COLO668 (cell line): ENCODE results near the gene SMIM8.
"Not testable (repeated sequence)": the region's sequence is repeated elsewhere in the genome, so short reads cannot be mapped to it uniquely, and the experiment has no call there.

Source experiments
- DNase-seq: peaks from one replicate; lab custom pipeline; 2025; ENCODE audit not compliant: unreplicated experiment; lab: John Stamatoyannopoulos, UW

Gene SMIM8

GRCh38 chr6:87322304-87323212 lies at the start of gene SMIM8:
Gene SMIM8, plus strand, starts transcription at chr6:87322588. Its CDS starts 14,444 bp downstream, at chr6:87337032.
- peak; percentile 86 for DNase-seq

DNA sequence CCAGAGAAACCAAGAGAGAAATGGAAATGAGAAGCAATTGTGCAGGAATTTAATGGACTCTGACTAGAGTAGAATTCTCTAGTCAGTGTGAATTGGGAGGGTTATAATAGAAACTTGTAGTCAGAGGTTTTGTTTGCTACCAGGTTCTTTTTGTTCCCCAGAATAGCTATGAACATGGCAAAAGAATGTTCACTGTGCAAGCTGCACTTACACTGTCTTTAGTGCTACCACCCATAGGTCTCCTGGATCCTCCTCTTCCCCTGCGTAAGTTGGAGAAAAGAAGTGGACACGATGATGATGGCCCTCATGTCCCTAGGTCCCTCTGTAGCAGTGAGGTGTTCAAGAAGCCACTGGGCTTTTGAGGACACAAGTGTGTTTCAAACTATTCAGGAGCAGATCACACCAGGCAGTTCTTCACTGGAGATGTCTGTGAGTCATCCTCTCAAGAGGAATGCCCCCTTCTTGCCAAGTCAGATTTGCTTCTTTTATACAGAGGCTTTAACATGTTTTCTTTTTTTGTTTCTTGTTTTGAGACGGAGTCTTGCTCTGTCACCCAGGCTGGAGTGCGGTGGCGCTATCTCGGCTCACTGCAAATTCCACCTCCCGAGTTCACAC lies 47.6 kb upstream of the SMIM8 start:
- DNase-seq = no peak

- DNase-seq = no peak
Measured at GRCh38 chr6:87276624-87277023, 45.8 kb upstream of the SMIM8 start.

- DNase-seq = no peak
Measured at GRCh38 chr6:87277123-87277522, 45.3 kb upstream of the SMIM8 start.

DNA sequence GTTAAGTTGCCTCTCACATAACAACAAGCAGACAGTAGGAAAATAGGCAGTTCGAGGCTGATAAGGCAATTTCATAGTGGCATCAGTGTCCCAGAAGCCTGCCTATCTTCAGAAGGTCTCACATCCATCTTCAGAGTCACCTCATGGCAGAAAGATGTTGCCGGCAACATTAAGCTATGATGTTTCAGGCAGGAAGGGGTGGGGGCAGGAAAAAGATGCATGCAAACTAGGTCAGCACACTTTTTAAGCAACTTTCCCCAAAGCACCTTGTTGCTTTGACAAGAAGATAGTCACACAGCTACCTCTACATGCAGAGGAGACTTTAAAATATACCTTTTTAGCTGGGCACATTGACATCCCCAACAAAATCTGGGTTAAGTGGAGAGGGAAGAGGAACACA lies 43.2 kb upstream of the SMIM8 start:
- DNase-seq = no peak

- no peak for DNase-seq
Measured at GRCh38 chr6:87281426-87281825, 41.0 kb upstream of the SMIM8 start.

DNA sequence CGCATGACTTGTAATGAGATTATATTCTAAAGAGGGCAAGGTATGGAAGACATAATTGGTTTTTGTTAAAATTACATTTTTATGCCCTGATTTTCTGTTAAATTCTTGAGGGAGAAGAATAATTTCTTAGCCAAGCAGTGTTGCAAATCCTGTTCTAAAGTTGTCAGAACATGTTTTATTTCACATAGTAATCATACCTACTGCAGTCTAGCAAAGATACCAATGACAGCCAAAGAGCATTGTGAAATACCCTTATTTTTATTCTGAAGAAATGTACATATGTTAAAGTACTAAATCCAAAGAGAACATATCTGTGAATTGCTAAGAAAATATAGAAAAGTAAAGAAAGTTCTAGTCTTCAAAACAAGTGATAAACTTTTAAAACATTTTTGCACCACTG lies 39.6 kb upstream of the SMIM8 start:
- DNase-seq = no peak

DNA sequence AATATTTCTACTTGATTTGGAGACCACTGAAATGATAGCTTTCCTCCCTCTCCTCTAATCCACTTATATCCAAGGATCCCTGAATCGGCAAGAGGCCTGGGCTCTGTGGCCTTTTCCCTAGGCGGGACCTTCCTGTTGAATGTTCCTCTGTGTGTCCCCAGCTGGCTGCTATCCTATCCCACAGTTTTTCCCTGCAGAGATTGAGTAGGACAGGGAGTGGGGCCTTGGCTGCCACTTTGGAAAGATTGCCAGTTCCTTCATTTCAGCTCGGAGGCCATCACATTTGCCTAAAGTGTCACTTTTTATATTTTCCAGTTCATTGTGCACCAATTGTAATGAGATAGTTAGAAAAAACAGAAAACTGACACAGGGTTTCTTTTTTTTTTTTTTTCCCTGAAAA lies 38.9 kb upstream of the SMIM8 start:
- DNase-seq = no peak

GRCh38 chr6:87287251-87287650 lies 35.1 kb upstream of the SMIM8 start:
- no peak for DNase-seq

DNA sequence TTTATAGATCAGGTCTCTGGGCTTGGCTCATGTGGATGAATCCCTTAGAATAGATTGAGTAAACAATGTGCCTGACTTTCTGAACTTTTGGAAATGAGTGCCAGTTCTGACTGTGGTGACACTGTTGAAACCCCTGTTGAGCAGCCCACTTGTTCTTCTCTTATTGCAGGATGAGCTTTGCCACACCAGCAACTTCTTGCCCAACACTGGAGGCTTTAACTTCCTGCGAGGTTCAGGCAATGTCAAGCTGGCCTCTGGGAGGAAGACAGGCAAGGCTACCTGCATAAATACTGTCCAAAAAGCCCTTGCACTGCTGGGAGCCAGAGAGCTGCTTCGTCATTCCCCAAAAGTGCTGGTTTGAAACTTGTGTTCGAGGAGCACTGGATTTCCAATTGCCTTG lies 32.8 kb upstream of the SMIM8 start:
- no peak for DNase-seq

DNA sequence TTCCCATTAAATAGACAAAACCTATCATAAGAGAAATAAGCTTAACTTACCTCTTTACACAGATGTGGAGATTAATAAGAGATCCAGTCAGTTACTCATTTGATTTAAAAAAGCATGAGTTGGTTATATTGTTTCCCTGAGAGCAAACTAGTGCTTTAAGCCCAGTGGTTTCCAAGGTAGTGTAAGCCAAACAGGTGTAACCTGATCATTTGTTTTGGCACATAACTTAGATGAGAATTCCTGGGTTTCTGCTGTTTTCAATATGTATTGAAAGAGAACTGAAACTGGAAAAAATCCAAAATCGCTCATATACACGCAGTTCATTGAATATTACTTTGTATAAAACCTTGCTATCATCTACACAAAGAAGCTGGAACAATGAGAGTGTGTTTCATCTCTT lies 30.5 kb upstream of the SMIM8 start:
- DNase-seq = no peak

DNA sequence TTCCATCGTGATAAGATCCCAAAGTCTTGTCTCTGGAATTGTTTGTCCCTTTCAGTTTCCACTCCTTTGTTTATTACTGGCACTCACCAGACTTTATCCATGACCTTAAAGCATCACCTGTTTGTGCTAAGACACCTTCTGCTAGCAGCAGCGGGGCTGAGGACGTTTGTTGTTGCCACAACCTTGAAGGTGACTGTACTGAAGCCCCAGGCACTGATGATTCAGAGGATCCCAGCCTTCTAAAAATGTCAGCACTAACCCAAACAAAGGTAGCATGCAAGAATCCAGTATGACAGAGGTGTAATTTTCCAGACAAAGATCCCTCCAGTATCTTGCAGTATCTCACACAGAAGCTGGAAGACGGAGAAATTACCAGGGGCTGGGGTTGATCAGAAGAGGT lies 28.9 kb upstream of the SMIM8 start:
- DNase-seq = no peak

DNA sequence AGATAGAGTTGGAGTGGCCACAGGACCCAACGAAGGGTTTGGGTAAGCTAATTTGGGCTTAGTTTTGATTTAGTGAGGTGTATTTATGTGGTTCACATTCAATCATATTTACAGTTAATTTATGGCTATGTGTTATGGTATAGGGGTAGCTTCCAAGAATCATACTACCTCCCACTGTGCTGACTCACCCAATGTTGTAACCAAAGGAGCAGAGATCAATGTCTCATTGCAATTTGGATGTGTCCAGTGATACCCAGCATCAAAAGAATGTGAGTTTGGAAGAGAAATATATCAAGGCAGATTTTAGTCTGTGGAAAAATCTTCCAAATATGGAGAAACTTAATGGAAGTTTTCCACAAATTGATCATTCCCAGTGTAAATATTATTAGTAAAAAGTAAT lies 25.3 kb upstream of the SMIM8 start:
- no peak for DNase-seq

DNA sequence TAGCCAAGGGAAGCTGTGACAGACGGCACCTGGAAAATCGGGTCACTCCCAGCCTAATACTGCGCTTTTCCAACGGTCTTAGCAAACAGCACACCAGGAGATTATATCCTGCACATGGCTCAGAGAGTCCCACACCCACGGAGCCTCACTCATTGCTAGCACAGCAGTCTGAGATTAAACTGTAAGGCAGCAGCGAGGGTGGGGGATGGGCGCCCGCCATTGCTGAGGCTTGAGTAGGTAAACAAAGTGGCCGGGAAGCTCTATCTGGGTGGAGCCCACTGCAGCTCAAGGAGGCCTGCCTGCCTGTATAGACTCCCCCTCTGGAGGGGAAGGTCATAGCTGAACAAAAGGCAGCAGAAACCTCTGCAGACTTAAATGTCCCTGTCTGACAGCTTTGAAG lies 21.1 kb upstream of the SMIM8 start:
- DNase-seq = not testable (repeated sequence)

- no peak for DNase-seq
Measured at GRCh38 chr6:87308970-87309369, 13.4 kb upstream of the SMIM8 start.

DNA sequence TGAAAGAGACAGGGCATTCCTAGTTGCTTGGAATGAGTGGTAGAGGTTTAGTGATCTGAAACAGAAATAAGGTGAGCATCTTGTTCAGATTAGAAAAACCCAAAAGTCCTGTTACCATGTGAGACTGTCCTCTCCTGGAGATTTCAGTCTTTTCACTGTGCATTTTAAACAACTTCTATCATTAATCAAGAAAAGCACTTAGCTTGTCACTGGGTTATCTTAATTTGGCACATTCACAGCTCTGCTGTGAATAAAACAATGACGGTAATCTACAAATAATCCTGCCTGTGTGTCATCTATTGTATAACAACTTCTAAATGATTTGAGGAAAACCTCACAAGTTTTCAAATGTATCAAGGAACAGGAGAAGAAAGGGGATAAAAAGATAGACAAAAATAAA lies 9.5 kb upstream of the SMIM8 start:
- no peak for DNase-seq

DNA sequence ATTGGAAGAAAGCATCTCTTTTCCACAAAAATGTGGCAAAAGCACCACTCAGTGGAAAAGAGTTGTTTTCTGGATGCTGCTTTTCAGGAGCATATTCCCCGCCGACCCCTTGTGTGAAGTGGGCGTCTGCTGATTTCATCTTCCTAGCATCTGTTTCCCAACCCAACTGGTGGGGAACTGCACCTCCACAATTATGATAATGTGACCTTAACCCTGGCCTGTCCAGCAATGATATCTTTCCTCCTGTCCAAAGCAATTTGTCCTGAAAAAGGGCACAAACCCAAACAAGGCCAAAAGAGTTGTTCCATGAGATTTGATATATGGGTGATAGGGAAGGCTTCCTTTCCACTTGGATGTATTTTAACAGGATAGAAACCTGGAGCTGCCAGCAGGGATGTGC lies 7.3 kb upstream of the SMIM8 start:
- no peak for DNase-seq

GRCh38 chr6:87319271-87319987 lies 3.0 kb upstream of the SMIM8 start:
- no peak for DNase-seq

- not testable (repeated sequence) for DNase-seq
Measured at GRCh38 chr6:87323880-87324279, 1.5 kb downstream of the SMIM8 start.

- DNase-seq = no peak
Measured at GRCh38 chr6:87330961-87331360, 8.6 kb downstream of the SMIM8 start.

- no peak for DNase-seq
Measured at GRCh38 chr6:87333033-87333432, 10.6 kb downstream of the SMIM8 start.
